OCI-LY7 (cell line): Measurements from ENCODE around the gene GGT5. TPM values are rescaled to one million over a fixed set of nuclear protein-coding genes. Genes with fewer than 3 reads are reported as not detected.
"Not testable (repeated sequence)": the region's sequence is repeated elsewhere in the genome, so short reads cannot be mapped to it uniquely, and the experiment has no call there.

ENCODE experiments used
- BruUV-seq: library from RNA; stranded (reverse); fragments of 400-500 nt; replicated peaks from 2 replicates; lab custom pipeline; 2021; lab: Mats Ljungman, UMichigan
- CTCF ChIA-PET: fragments of 300-600 bp; sonication (Branson Sonifier 250); formaldehyde crosslinking; loops from one replicate; lab custom pipeline; 2022; ENCODE audit warnings: antibody characterized with exemption; ENCODE audit not compliant: unreplicated experiment; lab: Charles Lee
- POLR2A ChIA-PET: fragments of 300-600 bp; sonication (Branson Sonifier 250); formaldehyde crosslinking; loops from one replicate; lab custom pipeline; 2022; ENCODE audit warnings: antibody characterized with exemption; lab: Charles Lee
- DNase-seq: peaks from one replicate; pipeline ENCODE4 v3.0.0-alpha.2; 2015; ENCODE audit warnings: low spot score
- H2AFZ ChIP-seq: fragments of 200-600 bp; sonication (generic), shearing (Covaris generic); 2 replicates; pipeline ENCODE4 v1.6.1; 2014; ENCODE audit warnings: mild to moderate bottlenecking, antibody characterized with exemption, low read length, moderate library complexity
- H3K27ac ChIP-seq: fragments of 200-600 bp; sonication (generic); 2 replicates; pipeline ENCODE4 v1.5.1; 2014; ENCODE audit warnings: mixed run types, low read depth, mild to moderate bottlenecking, moderate library complexity, low read length, inconsistent platforms; ENCODE audit not compliant: poor library complexity, severe bottlenecking
- H3K36me3 ChIP-seq: fragments of 200-600 bp; sonication (generic); 2 replicates; pipeline ENCODE4 v1.6.1; 2014; ENCODE audit warnings: mild to moderate bottlenecking, antibody characterized with exemption, low read length, moderate library complexity, mixed read lengths; ENCODE audit not compliant: insufficient read depth
- H3K4me1 ChIP-seq: fragments of 200-600 bp; sonication (generic); 2 replicates; pipeline ENCODE4 v1.5.1; 2014; ENCODE audit warnings: mild to moderate bottlenecking, low read length; ENCODE audit not compliant: insufficient read depth, poor library complexity, severe bottlenecking
- H3K4me2 ChIP-seq: fragments of 200-600 bp; sonication (generic); 2 replicates; pipeline ENCODE4 v1.6.1; 2014; ENCODE audit warnings: mild to moderate bottlenecking, low read length
- H3K4me3 ChIP-seq: fragments of 200-600 bp; sonication (generic); 2 replicates; pipeline ENCODE4 v1.5.1; 2014; ENCODE audit warnings: mild to moderate bottlenecking, low read depth, low read length; ENCODE audit not compliant: poor library complexity, severe bottlenecking
- H3K79me2 ChIP-seq: fragments of 200-600 bp; sonication (generic); 2 replicates; pipeline ENCODE4 v1.6.1; 2016; ENCODE audit warnings: low read depth, mild to moderate bottlenecking, low read length, moderate library complexity, mixed read lengths; ENCODE audit not compliant: insufficient read depth
- H3K9me2 ChIP-seq: fragments of 200-600 bp; sonication (generic); 2 replicates; pipeline ENCODE4 v1.6.1; 2016; ENCODE audit warnings: mild to moderate bottlenecking, low read length, mixed read lengths; ENCODE audit not compliant: insufficient read depth
- H3K9me3 ChIP-seq: fragments of 200-600 bp; sonication (generic); 2 replicates; pipeline ENCODE4 v1.6.1; 2014; ENCODE audit warnings: mild to moderate bottlenecking, mixed run types, low read length, mixed read lengths
- H4K20me1 ChIP-seq: fragments of 200-600 bp; sonication (generic); 2 replicates; pipeline ENCODE4 v1.6.1; 2014; ENCODE audit warnings: mild to moderate bottlenecking, antibody characterized with exemption, low read length, moderate library complexity, mixed read lengths; ENCODE audit not compliant: insufficient read depth
- EZH2phosphoT487 ChIP-seq: fragments of 200-600 bp; sonication (generic); IDR thresholded peaks from 2 replicates; pipeline ENCODE4 v1.6.1; 2018; ENCODE audit warnings: low read depth, borderline replicate concordance, mild to moderate bottlenecking, mixed run types, antibody characterized with exemption, low read length, moderate library complexity, mixed read lengths
- intact Hi-C: fragments of 100-400 bp; cut with micrococcal nuclease; formaldehyde crosslinking; loops from one replicate; pipeline ENCODE4 v1.10.0; 2022; ENCODE audit not compliant: unreplicated experiment
- total RNA-seq, 2 experiments: library from RNA; depleted of rRNA in 1 of 2; stranded (reverse); fragments of >200 nt in 1 of 2; shearing (Covaris generic) in 1 of 2; gene quantifications; 2 replicates each; pipeline ENCODE4 v1.2.3, GENCODE V29; 2014 to 2022
- TF ChIP-seq, protein P1 (sequence below): fragments of 200-600 bp; sonication (generic); conservative IDR thresholded peaks from 2 replicates; pipeline ENCODE4 v1.5.1; 2014; ENCODE audit warnings: mild to moderate bottlenecking, antibody characterized with exemption, low read length, moderate library complexity, mixed read lengths

The GGT5 gene
- total RNA-seq, 2 experiments from 2014 or later, result 0.06 TPM; not detected in 1

DNA sequence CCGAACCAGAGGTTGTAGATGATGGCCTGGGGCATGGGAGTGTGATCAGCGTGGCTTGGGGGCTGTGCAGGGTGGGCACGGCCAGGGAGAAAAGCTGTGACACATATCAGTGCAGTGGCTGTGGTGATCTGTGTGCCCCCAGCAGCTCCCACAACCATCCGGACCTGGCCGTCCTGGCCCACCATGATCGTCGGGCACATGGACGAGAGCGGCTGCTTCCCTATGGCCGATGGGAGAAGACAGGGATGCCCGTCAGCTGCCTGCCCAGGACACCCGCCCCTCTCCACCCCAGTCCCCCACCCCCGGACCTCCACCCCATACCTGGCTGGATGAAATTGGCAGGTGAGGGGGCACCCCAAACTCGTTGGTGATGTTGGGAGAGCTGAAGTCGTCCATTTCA, 3.7 kb upstream of the GGT5 start:
- POLR2A ChIA-PET, H3K79me2 ChIP-seq, BruUV-seq: not testable (repeated sequence)

DNA sequence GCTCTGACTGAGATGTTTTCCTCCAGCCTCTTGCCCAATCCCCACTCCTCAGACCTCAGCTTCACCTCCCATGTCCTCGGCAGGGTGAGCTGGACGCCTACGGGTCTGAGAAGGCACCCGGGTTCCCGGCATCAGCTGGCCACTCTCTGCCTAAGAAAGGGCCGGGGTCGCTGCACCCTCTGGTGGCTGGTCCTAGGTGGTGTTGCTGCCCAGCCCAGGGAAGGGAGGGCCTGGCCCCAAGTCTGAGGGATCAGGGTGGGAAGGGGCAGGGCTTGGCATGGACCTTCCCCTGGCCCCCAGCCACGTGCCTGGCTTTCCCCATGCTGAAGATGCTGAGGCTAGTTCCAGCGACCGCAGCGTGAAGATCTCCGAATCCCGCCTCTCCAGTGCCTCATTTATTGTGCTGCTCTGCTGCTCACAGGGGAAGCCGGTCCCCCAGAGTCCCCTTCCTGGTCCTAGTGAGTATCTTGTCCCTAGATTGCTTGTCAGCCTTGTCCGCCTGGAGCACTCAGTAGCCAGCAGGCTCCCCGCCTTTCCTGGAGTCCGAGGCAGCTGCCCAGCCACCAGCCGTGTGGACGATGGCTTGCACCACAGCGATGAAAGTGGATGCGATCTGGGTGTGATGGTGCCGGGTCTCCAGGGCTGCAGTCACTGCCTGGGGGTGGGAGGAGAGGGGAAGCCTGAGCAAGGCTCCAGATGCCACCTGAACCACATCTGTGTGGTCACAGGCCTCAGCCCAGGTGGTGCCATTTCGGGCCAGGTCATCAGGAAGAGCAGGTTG, 2.9 kb upstream of the GGT5 start:
- no peaks in the 10 kb centered on the region for H3K36me3 ChIP-seq
- ChIA-PET POLR2A (no interaction called here), CTCF (interaction anchor here (0.6 to 1.0 kb wide), 4 partner anchors 17 to 659 kb away, joined by 3 to 4 read pairs (median 3); partner anchors contain the start of gene SLC2A11)
- H3K27ac ChIP-seq, result no peak overlapping the region
- no peaks in the 10 kb centered on the region for H3K9me2 ChIP-seq
- peaks cover 14% of the 10 kb centered on the region for H3K4me1 ChIP-seq
- H3K4me2 ChIP-seq, result no peak overlapping the region
- H2AFZ ChIP-seq, result no peak overlapping the region
- H3K9me3 ChIP-seq, result no peaks in the 10 kb centered on the region
- no TSS peak for BruUV-seq
- H3K4me3 ChIP-seq, result no peak overlapping the region
- peak; percentile 64 for DNase-seq
- intact Hi-C loops, result loop anchor here (2.0 to 10.0 kb wide), 2 partner anchors 59 to 263 kb away; partner anchors contain the start of gene GSTT2
- H4K20me1 ChIP-seq, result no peaks in the 10 kb centered on the region
- TF ChIP-seq, protein P1, sequence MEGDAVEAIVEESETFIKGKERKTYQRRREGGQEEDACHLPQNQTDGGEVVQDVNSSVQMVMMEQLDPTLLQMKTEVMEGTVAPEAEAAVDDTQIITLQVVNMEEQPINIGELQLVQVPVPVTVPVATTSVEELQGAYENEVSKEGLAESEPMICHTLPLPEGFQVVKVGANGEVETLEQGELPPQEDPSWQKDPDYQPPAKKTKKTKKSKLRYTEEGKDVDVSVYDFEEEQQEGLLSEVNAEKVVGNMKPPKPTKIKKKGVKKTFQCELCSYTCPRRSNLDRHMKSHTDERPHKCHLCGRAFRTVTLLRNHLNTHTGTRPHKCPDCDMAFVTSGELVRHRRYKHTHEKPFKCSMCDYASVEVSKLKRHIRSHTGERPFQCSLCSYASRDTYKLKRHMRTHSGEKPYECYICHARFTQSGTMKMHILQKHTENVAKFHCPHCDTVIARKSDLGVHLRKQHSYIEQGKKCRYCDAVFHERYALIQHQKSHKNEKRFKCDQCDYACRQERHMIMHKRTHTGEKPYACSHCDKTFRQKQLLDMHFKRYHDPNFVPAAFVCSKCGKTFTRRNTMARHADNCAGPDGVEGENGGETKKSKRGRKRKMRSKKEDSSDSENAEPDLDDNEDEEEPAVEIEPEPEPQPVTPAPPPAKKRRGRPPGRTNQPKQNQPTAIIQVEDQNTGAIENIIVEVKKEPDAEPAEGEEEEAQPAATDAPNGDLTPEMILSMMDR, result peak; percentile 78
- TF ChIP-seq EZH2phosphoT487, result no peak
- H3K79me2 ChIP-seq, result no peaks in the 10 kb centered on the region

More for the DNA sequence above, 3.7 kb upstream of the GGT5 start:
- H3K36me3 ChIP-seq, H4K20me1 ChIP-seq, H3K9me2 ChIP-seq, H3K4me2 ChIP-seq, CTCF ChIA-PET, DNase-seq, H2AFZ ChIP-seq, H3K27ac ChIP-seq, H3K4me1 ChIP-seq, H3K4me3 ChIP-seq, H3K9me3 ChIP-seq: not testable (repeated sequence)
- intact Hi-C loops, result loop anchor here (10.0 kb wide), 1 partner anchor 264 kb away; the partner anchor contains the start of gene GSTT2

- intact Hi-C loops, result loop anchor here (2.0 to 10.0 kb wide), 2 partner anchors 58 to 262 kb away; partner anchors contain the start of gene GSTT2
- no peaks in the 10 kb centered on the region for H4K20me1 ChIP-seq
- no peak overlapping the region for H3K27ac ChIP-seq
- H3K9me2 ChIP-seq, result no peaks in the 10 kb centered on the region
- H3K4me1 ChIP-seq, result peaks cover 21% of the 10 kb centered on the region
- H3K36me3 ChIP-seq, result no peaks in the 10 kb centered on the region
- BruUV-seq, result no TSS peak
- no peak overlapping the region for H3K4me3 ChIP-seq
- H3K4me2 ChIP-seq, result no peak overlapping the region
- H3K9me3 ChIP-seq, result no peaks in the 10 kb centered on the region
- no peak overlapping the region for H2AFZ ChIP-seq
- no peaks in the 10 kb centered on the region for H3K79me2 ChIP-seq
- no peak for DNase-seq
- no peak for TF ChIP-seq EZH2phosphoT487
- TF ChIP-seq, protein P1, result no peak
- POLR2A ChIA-PET, result no interaction called here
- CTCF ChIA-PET, result interaction anchor here (0.6 to 1.0 kb wide), 4 partner anchors 16 to 658 kb away, joined by 3 to 4 read pairs (median 3); partner anchors contain the start of gene SLC2A11
Measured at GRCh38 chr22:24247011-24247507, 2.2 kb upstream of the GGT5 start.

- H3K4me3 ChIP-seq, BruUV-seq, H3K27ac ChIP-seq, H3K9me3 ChIP-seq, H2AFZ ChIP-seq, H3K36me3 ChIP-seq, H3K9me2 ChIP-seq, POLR2A ChIA-PET, H4K20me1 ChIP-seq, H3K79me2 ChIP-seq, H3K4me2 ChIP-seq, DNase-seq: not testable (repeated sequence)
- H3K4me1 ChIP-seq, result peaks cover 22% of the 10 kb centered on the region
- CTCF ChIA-PET, result interaction anchor here (0.6 kb wide), 2 partner anchors 136 to 236 kb away, joined by 3 to 7 read pairs; no protein-coding TSS in a partner anchor
- intact Hi-C loops, result loop anchor here (2.0 to 10.0 kb wide), 2 partner anchors 57 to 261 kb away; partner anchors contain the start of gene GSTT2
Measured at GRCh38 chr22:24245584-24246561, 991 bp upstream of the GGT5 start.
